HG03558 (cell line): Measurements from ENCODE around the gene NFIB.

Experiments used
- ATAC-seq: cut with Tn5 transposase; IDR thresholded peaks from one replicate; pipeline ENCODE4 v1.9.1; 2021; ENCODE audit warnings: moderate number of reproducible peaks; ENCODE audit not compliant: unreplicated experiment; ENCODE audit errors: extremely low read depth

NFIB gene

DNA sequence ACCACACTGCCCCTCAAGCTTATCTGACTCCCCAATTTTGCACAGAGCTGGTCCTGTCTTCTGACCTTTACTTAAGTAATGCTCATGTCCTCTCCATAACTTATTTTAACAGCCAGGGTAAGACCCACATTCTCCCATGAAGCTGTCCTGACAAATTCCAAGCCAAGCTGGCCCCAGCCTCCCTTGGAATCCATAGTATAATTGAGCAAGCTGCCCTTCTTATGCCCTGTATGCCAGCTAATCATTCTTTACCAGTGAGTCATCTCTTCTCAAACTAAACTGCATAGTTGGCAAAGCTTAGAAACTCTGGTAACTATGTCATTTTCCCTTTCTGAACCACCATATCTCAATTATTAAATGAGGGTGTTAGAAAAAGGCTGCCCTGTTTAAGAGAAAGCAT lies 92.4 kb downstream of the NFIB start:
- no peak for ATAC-seq

GRCh38 chr9:14221119-14221518 lies 92.8 kb downstream of the NFIB start:
- no peak for ATAC-seq

- ATAC-seq, result no peak
Measured at GRCh38 chr9:14220256-14220655, 93.7 kb downstream of the NFIB start.

GRCh38 chr9:14219850-14220249 lies 94.1 kb downstream of the NFIB start:
- ATAC-seq, result no peak

- no peak for ATAC-seq
Measured at GRCh38 chr9:14218253-14218652, 95.7 kb downstream of the NFIB start.

- ATAC-seq, result no peak
Measured at GRCh38 chr9:14216612-14217194, 97.2 kb downstream of the NFIB start.

- no peak for ATAC-seq
Measured at GRCh38 chr9:14215614-14216013, 98.3 kb downstream of the NFIB start.

DNA sequence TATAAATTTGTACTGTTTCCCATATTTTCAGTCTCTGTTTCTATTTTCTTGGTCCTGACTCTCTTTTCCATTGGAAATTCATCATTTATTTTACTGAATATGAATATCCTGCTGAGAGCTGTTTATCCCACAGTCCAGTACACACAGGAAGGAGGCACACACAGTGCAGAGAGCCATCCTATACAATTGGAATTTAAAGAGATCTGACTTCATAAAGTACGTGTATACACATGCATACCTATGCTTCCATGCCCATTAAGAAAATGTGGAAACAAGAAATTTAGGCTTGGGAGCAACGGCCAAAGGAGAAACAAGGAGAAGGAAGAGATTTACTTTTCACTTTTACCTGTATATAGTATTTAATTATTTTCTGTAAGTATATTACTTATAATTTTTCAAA lies 99.2 kb downstream of the NFIB start:
- ATAC-seq, result no peak

- ATAC-seq, result no peak
Measured at GRCh38 chr9:14214065-14214684, 99.8 kb downstream of the NFIB start.

DNA sequence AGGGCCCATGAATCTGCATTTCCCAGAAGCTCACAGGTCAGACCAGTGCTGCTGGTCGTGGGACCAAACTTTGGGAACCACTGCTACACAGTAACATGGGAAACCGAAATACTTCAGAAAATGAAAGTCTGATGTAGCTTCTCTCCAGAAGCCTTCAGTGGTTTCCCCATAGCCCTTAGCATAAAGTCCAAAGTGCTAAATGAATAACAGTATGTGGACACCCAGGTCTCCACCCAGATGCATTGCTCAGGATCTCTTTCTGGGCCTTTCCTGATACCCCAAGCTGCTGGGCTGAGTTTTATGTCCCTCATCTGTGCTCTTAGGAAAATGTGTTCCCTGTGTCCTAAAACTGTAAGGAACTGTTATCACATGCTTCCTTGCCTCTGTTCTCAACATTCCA lies 100.4 kb downstream of the NFIB start:
- ATAC-seq, result no peak

GRCh38 chr9:14212697-14213420 lies 101.1 kb downstream of the NFIB start:
- ATAC-seq, result no peak

DNA sequence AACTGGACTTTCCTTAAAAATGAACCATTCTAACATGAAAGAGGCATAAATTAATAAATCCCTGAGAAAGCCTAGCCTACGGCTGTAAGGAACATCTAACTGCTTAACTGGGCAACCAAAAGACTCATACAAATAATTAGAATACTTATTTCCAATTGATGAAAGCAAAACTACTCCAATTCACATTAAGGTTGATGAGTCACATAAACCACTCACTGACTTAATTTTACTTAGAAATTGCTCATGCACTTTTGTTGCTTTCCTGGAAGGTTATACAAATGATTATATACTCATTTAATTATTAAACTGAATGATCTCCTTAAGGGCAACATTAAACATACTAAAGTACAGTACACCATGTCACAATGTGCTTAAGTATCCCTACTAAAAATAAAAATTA lies 101.9 kb downstream of the NFIB start:
- ATAC-seq, result no peak

DNA sequence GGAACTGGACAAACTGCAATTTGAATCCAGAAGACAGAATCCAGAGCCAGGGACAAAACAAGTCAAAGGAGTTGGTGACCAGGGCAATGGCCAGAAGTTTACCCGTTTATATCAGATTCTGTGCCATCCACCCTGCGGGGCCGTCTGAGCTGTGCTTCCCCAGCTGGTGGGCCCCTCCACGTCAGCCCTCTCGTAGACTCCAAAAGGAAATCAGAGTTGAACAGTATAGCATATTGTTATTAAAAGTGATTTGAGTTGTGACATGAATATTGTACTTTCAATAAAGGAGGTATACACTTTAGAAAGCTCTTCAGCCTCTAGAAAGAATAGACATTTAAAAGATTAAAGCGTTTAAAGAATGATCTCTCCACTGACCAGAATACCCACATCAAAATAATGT lies 102.4 kb downstream of the NFIB start:
- no peak for ATAC-seq

- ATAC-seq, result no peak
Measured at GRCh38 chr9:14210428-14210827, 103.5 kb downstream of the NFIB start.

- ATAC-seq, result no peak
Measured at GRCh38 chr9:14209399-14210345, 104.3 kb downstream of the NFIB start.

DNA sequence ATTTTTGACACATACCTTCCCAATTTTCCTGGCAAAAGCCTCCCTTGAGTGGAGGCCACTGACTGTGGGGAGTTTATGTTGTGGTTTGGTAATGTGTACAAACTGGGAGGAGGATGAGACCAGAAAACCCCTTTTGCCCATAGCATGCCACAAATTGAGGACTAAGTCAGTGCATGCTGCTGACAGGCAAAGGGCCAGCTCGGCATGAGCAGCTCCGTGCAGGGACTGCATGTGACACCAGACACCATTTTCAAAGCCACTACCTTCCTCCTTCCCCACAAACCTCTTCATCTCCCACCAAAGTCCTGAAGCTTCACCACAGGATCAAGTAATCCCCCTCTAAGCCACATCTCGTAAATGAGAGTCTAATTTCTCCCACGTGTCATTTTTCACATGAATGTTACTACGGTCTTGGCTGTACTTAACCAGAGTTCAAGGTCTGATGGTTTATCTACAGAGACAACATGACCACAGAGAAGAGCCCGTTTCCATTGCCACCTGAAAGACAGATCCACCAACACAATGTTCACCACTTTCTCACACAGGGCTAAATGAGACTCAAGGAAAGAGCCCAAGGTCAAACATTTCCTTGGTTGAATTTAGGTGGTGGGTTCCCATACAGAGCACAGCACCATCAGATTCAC lies 106.5 kb downstream of the NFIB start:
- ATAC-seq, result no peak

DNA sequence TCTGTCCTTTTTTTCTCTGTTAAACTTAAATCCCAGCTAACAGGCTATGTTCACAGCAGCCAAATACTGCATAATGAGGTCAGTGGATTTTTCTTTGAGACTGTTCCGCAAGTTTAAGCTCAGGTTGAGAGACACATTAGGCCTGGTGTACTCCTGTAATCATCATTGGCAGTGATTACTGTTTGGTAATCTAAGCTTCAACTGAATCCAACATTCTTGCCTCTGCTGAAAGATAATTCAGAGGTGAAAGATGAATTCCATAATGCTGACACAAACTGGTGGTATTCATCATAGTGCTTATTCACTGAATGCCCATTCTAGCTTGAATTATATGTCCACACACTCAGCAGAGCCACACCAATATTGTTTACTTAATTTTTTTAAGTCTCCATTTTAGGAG lies 108.5 kb downstream of the NFIB start:
- no peak for ATAC-seq

DNA sequence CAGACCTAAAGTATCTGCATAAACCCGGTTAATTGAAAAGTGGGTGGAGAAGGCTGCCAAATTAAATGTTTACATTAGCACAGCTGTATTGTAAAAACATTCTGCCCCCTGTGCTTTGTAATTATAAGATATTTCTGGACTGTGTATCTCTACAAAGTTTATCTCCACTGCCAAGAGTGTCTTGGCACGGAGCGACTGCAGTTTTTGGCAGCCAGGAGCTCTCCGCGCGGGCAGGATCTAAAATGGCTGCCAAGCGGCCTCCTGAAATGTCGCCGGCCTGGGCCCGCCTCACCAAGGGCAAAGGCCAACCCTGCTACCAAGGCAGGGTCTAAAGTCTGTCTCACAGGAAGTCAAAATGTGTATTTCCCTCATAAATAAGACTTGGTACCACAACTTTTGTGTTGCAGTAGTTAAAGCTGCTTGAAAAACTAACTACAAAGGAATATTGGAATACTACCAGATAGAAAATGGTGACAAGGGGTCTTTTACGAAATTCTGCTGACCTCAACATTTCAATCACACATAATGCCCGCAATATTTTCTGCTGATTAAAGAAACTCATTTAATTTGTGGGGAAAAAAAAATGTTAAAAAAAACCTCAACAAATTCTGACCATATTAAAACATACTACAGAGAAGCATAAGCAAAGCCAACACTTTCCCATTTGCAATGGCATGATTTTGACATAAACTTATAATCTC lies 110.4 kb downstream of the NFIB start:
- ATAC-seq, result no peak

GRCh38 chr9:14198841-14199455 lies 115.0 kb downstream of the NFIB start:
- no peak for ATAC-seq
